ENCODE data around the gene GNE.
A peak's percentile ranks its signal among the peaks of the same experiment; 100 is the strongest.
"Not testable (repeated sequence)": the region's sequence is repeated elsewhere in the genome, so short reads cannot be mapped to it uniquely, and the experiment has no call there.

GNE gene

GRCh38 chr9:36248061-36248460, 10.2 kb downstream of the GNE start:
- peak; percentile 21 for TF ChIP-seq CTCF (IDR thresholded peaks at IDR 0.05; ENCODE audit: low read depth, low read length)
- DNase-seq (ENCODE audit: low read depth in 2 of 2), result peak; percentile 62 to 65
- H3K4me3 ChIP-seq (replicated peaks in 1 of 2; ENCODE audit: low read depth in 2 of 2, low read length in 2 of 2), result not testable (repeated sequence)

- no peak overlapping the region for H3K4me3 ChIP-seq (replicated peaks in 1 of 2; ENCODE audit: low read depth in 2 of 2, low read length in 2 of 2)
- DNase-seq (ENCODE audit: low read depth in 2 of 2), result no peak
- TF ChIP-seq CTCF (IDR thresholded peaks at IDR 0.05; ENCODE audit: low read depth, low read length), result no peak
Measured at GRCh38 chr9:36247356-36247755, 10.9 kb downstream of the GNE start.

DNA sequence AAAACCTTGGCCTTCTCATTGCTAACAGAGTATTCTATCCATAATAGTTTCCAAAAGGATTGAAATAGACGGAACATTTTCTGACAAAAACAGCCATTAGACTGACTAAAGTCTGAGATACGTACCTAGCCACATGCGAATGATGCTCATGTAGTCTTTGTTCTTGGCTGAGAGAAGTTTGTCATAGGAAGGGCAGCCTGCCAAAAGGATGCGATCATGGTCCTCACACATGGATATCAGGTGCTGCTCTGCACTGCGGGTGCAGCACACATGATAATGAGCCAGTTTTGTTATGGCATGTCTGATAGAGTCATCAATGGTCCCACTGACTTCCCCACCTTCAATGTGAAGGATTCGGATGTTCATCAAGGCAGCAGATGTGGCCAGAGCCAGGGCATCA, 12.3 kb downstream of the GNE start:
- DNase-seq (ENCODE audit: low read depth in 2 of 2), result peak in 1 of 2 donors; percentile 17
- no peak for TF ChIP-seq CTCF (IDR thresholded peaks at IDR 0.05; ENCODE audit: low read depth, low read length)
- H3K4me3 ChIP-seq (replicated peaks in 1 of 2; ENCODE audit: low read depth in 2 of 2, low read length in 2 of 2), result no peak overlapping the region

DNA sequence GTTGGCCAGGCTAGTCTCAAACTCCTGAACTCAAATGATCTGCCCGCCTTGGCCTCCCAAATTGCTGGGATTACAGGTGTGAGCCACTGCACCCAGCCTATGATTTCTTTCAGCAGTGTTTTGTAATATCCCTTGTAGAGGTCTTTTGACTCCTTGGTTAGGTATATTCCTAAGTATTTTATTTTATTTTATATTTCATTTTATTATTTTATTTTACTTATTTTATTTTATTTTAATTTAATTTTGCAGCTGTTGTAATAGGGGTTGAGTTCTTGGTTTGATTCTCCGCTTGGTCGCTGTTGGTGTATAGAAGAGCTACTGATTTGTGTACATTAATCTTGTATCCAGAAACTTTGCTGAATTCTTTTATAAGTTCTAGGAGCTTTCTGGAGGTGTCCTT, 18.6 kb downstream of the GNE start:
- DNase-seq (ENCODE audit: low read depth in 2 of 2); H3K4me3 ChIP-seq (replicated peaks in 1 of 2; ENCODE audit: low read depth in 2 of 2, low read length in 2 of 2): not testable (repeated sequence)

DNA sequence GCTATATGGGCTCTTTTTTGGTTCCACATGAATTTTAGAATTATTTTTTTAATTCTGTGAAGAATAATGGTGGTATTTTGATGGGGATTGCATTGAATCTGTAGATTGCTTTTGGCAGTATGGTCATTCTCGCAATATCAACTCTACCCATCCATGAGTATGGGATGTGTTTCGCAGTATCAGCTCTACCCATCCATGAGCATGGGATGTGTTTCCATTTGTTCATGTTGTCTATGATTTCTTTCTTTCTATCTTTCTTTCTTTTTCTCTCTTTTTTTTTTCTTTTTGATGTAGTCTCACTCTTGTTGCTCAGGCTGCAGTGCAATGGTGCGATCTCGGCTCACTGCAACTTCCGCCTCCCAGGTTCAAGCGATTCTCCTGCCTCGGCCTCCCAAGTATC, 19.0 kb downstream of the GNE start:
- not testable (repeated sequence) for DNase-seq (ENCODE audit: low read depth in 2 of 2)

DNA sequence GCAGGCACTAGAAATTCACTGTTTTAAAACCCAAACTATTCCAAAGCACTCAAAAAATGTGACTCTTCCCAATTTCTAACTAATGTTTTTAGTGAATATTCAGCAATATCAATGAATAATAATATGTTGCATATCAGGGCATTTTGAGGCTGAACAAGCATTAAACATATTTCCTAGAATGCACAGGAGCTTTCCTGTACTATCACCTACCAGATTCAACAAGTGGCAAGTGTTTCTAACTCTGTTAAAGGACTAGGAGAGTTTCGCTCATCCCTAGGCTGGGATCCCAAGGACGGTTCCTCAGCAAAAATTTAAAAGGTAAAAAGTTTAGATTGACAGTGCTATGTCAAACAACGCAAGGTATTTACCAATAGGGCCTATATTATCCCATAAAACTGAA, 21.0 kb downstream of the GNE start:
- no peak overlapping the region for H3K4me3 ChIP-seq (replicated peaks in 1 of 2; ENCODE audit: low read depth in 2 of 2, low read length in 2 of 2)
- DNase-seq (ENCODE audit: low read depth in 2 of 2), result no peak
- no peak for TF ChIP-seq CTCF (IDR thresholded peaks at IDR 0.05; ENCODE audit: low read depth, low read length)

More for the DNA sequence above, 19.0 kb downstream of the GNE start:
- H3K4me3 ChIP-seq (replicated peaks in 1 of 2; ENCODE audit: low read depth in 2 of 2, low read length in 2 of 2), result not testable (repeated sequence)

GRCh38 chr9:36222449-36222848, 35.8 kb downstream of the GNE start:
- no peak overlapping the region for H3K4me3 ChIP-seq (replicated peaks in 1 of 2; ENCODE audit: low read depth in 2 of 2, low read length in 2 of 2)
- TF ChIP-seq CTCF (IDR thresholded peaks at IDR 0.05; ENCODE audit: low read depth, low read length), result no peak
- no peak for DNase-seq (ENCODE audit: low read depth in 2 of 2)

GRCh38 chr9:36221667-36222066, 36.6 kb downstream of the GNE start:
- H3K4me3 ChIP-seq (replicated peaks in 1 of 2; ENCODE audit: low read depth in 2 of 2, low read length in 2 of 2), result no peak overlapping the region
- no peak for TF ChIP-seq CTCF (IDR thresholded peaks at IDR 0.05; ENCODE audit: low read depth, low read length)
- no peak for DNase-seq (ENCODE audit: low read depth in 2 of 2)

All from cardiac fibroblast (primary cell).